Stimulated activated CD4-positive, alpha-beta T cell treated with anti-CD3 and anti-CD28 coated beads, Interleukin-15, amount 100 ng/mL, for 24 hours (primary cell): ENCODE measurements around the gene CFAP77.

Experiments
- DNase-seq: peaks from one replicate; pipeline ENCODE4 v3.0.0-alpha.2; 2020

Gene CFAP77

DNA sequence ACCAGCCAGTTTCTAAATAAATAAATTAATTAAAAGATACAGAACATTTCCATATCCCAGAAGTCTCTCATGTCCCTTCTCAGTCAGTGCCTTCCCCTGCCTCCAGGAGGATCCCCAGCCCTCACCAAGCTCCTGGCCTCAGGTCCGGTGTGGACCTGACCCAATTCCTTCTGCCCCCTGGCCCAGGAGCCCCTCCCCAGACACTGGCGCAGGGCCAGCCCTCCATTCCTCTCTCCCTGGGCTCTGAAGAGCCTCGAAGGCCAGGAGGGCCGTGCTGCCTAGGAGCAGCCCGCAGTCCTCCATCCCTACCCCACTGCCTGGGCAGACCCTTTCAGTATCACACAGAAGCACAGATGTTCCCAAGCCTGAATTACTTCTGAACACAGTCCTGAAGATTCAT is 110.6 kb downstream of the CFAP77 start:
- no peak for DNase-seq

DNA sequence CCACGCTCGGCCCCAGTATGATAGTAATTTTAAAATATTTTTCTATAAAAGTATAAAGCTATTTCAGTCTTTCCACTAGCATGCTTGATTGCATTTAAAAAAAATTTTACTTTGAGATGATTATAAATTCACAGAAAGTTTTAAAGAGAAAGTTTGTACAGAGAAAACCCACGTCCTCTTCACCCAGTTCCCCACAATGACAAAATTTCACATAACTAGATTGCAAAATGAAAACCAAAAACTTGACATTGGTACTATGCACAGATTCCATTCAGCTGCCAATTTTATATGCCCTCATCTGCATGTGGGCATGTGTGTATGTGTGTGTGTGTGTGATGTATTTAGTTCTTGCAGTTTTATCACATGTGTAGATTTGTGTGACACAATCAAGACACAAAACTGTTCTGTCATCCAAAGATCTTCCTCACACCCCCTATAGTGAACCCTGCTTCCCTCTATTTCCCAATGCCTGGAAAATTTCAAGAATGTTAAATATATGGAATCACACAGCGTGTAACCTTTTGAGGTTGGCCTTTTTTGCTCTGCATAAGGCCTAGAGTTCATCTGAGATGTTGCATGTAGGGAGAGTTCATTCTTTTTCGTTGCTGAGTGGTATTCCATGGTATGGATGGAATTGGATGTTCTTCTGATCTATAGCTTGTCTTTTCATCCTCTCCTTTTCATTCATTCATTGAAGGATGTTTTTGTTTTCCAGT is 115.5 kb downstream of the CFAP77 start:
- no peak for DNase-seq

DNA sequence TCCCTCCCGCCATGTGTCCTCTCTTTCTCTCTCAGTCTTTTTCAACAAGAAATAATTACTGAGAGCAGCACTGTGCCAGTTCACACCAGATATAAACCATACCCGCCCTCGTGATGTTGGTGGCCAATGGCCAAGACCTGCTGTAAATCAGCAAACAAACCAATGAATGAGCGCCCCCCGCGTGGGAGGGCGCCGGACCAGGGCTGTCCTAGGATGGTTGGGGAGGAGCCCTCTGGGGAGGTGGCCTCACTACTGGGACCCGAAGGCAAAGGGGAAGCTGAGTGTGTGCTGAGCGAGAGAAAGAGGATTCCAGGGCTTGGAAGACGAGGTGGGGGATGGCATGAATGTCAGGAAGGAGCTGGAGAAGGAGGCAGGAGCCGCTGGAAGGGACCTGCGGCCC is 121.2 kb downstream of the CFAP77 start:
- DNase-seq, result no peak

DNA sequence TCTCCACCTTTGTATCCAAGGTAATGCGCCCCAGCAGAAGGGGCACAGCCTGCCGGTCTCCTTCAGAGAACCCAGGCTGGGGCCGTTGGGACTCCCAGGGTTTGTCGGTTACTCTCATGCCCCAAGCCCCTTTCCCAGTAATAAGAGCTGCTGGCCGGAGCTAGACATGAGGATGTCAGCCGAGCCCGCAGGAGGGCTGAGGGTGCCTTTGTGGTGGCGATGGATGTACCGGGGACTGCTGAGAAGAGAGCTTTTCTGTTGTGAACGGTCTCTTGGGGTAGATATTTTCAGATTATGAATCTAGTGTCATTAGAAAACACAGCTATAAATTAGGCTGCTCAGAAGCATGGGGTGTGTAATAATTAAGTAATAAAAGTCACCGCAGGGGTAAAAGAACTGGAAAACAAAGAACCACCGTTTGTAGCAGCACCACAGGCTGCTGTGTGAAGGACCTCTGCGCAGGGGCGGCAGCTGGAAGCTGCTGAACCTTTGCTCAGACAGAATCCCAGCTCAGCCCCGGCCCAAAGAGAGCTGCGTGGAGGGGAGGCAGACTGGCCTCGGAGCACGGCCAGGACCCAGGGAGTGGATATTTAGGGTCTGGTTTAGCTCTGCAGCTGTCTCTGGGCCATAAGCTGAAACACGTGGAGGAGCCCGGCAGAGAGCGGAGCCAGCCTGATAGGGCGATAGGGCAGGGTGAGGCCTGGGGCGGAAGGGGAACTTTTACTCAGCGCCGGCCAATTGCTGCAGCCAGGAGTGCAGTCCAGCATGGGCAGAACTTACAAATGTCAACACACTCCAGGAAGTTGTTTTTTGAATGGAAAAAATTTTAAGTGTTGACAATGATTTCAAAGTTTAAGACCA is 121.9 kb downstream of the CFAP77 start:
- no peak for DNase-seq

DNA sequence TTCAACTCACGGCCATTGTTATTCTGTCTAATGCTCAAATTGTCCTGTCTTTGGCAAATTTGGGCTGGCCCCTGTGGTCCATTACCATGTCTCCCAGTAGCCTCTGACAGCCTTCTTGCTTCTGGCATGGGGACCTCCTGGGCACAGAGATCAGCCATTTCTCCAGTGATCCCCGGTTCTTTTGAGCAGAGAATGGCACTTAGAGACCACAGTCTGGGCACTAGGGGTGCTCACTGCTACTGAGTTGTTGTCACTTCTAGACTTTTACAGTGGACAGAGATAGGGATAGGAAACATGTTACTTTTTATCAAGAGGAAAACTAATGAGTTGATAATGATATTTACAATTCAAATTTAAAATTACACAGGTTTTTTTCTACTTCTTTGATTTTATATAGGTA is 124.8 kb downstream of the CFAP77 start:
- no peak for DNase-seq

DNA sequence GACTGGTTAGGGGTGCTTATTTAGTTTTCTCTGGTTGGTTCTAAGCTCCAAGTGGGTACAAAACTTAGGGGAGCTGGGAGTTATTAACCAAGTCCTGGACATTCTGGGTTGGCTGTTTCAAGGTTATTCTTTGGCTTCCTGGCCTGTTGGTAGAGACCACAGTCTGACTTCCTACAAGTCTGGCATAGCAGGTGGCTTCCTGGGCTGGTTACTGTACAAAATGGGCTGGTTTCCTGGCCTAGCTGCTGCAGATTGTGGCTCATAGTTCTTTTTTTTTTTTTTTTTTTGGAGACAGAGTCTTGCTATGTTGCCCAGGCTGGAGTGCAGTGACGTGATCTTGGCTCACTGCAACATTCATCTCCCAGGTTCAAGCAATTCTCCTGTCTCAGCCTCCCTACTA is 126.1 kb downstream of the CFAP77 start:
- DNase-seq, result no peak

DNA sequence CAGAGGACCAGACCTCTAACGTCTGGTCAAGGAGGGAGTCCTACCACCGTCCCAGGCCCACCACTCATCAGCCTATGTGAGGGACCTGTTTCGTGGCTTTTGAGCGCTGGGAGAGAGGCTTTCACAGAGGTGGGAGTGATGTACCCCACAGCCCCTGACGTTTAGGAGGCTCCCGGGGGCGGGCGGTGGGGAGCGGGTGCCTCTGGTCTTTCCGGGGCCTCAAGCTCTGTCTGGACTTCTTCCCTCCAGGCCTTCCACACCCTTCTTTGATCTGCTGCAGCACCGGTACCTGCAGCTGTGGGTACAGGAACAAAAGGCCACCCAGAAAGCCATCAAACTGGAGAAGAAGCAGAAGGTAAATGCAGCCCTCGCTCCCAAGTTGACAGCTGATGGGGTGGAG is 127.3 kb downstream of the CFAP77 start:
- DNase-seq, result no peak

DNA sequence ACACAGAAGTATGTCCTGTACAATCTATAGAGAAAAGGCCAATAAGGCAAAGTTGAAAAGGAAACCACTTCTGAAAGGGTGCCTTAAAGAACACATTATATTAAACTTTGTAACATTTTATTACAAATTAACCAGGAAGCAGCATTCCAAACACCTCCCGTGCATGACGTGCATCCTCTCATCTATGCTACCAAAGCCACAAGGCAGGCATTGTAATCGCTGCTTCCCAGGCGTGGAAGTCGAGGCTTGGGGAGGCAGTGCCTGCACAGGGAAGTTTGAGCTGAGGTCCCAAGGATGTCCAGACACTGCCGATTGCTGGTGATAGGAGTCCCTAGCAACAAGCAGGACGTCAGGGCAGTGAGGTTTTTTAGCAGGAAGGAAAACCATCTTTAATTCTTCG is 128.1 kb downstream of the CFAP77 start:
- no peak for DNase-seq

DNA sequence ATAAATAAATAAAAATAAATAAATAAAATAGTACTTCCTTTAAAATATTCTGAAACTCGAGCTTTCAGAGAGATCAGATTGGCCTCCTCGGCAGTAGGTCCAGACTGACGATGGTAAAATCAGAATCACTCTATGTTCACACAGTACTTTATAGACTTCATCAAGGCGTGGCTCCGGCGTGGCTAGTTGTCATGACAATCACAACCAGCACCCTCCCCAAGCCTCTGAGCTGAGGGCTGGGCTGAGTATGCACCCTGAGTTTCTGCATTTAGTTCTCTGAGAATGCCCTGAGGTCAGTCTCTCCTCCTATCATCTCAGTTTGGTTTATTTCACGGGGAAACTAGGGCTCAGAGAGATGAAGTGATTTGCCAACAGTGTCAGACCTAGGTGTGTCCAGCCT is 129.1 kb downstream of the CFAP77 start:
- no peak for DNase-seq

DNA sequence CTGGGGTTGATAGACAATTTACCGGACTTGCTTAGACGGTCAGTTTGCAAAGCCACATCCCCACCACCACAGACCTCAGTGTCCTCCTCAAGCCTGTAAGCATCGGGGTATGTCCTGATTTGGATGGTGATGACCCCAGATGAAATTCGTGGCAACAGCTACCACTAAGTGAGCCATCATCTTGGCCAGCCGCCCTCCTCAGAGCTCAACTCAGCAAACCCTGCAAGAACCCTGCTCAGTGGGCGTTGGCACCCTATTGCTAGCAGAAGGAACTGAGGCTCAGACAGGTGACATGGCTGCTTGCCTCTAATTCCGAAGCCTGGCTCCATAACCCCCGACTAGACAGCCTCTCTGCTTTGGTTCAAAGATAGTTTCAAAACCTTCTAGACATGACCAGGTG is 131.0 kb downstream of the CFAP77 start:
- no peak for DNase-seq

DNA sequence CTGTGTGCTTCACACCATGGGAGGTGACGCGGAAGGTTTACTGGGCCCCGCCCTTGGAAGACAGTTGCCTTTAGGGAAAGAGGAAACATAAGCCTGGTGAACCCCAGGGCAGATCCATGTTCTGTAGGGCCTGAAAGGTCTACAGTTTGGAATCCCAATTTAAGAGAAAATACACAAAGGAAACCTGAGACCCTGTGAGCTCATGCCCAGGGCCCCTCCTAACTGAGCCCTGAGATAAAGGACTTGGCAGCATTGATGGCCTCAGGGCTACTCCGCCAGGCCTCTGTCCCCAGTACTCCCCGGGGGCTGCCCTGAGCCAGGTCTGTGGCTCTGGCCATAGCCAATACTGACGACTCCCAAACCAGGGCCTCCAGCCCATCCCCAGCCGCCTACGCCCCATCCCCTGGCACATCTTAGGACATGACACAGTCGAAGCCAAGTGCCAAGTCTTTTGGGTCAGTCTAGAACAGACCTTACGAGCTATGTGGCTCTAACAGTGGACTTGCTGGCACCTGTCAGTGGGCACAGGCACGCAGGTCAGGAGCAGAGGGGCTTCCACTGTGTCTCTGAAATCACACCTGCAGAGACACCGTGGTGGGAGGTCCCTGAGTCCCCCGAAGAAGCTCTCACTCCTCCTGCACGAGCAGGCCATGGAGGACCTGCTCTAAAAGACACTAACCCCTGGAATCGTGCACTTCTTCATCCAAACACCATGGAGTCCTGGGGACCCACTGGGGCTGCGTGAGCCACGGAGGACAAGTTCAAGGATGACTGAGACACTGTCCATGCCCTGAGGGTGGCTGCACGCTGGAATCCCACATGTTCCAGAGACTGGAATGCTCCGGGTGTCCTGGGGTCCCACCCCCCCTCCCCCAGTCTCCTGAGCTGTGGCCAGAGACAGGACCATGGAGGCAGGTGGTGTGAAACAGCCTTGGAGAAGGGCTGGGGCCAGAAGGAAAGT is 132.1 kb downstream of the CFAP77 start:
- DNase-seq, result no peak

DNA sequence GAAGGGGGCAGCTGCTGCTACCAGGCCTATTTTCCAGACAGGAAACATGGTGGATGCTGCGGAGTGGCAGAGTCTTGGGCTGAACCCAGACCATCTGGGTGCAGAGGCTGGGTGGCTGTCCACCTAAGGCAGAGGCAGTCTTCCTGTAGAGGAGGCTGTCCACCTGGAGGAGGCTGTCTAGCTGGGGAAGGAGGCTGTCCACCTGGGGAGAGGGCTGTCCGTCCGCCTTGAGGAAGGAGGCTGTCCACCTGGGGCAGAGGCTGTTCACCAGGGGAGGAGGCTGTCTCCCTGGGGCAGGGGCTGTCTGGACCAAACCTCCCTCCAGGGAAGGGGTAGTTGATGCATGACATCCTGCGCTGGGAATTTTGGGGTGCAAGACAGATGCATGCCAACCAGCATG is 133.2 kb downstream of the CFAP77 start:
- no peak for DNase-seq

DNA sequence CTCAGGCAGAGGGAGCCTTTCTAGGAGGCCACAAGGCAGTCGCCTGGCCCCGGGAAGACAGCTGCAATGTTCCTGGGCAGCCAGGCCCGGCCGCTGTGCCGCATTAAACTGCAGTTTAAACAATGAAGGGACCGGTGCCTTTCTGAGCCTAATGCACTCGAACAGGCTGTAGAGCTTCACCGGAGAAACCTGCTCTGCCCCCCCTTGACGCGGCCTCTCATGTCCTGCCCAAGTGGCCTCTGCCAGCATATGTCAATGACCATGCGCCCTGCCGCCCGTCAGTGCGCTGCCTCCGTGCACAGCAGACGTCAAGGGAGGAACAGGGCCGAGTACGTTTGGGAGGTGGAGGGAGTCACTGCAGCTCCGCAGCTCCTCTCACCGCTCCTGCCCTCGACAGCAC is 133.9 kb downstream of the CFAP77 start:
- no peak for DNase-seq

DNA sequence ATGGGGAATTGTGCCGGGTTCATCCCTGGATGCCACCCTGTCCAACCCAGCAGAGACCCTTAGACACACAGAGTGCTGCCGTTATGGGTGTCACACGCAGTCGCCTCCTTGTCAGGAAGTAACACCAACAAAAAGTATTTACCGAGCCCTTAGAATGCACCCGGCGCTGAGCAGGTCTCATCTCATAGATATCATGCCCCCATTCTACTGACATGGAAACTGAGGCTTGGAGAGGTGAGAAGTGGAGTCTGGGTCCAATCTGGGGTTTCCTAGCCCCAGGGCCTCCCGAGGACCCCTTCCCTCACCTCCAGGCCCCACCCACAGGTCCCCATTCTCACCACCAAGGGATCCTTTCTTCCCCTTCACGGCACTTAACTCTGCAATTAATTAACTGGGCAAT is 135.6 kb downstream of the CFAP77 start:
- no peak for DNase-seq

DNA sequence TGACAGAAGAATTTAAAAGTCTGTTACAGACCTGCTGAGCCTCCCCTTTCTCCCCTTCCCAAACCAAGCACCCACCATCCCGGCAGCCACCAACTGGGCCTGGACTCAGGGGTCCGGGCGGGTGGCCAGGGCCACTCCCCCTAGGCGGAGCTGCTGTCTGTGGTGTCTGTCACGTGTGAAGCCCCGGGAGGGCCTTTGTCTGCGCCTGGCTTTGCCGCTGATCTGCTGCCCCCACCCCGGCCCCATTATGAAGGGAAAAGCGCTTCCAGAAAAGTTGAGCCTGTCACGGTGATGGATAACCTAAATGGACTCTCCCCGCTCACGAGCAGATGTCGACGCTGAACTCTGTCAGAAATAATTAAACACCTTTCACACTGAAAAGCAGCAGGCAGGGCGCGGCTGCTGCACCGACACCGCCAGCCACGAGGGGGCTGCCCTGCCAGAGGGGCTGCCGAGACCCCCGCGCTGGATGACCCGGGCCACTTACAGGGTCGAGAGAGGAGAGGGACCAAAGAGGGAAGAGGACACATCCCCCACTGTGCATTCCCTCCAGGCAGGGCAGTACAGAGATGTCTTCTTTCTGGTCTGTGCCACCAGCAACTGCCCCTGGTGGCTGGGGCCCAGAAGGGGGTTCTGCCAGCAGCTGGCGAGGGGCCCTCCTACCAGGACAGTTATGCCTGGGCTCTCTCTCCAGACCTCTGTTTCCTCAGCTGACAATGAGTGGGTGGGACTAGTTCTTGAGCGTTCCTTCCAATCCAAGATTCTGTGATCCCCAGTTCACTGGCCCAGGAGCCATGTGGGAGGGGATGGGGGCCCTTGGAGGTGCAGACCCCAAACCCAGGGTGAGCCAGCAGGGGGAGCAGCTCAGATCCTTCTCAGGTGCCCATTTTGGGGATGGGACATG is 136.4 kb downstream of the CFAP77 start:
- peak; percentile 5 for DNase-seq

DNA sequence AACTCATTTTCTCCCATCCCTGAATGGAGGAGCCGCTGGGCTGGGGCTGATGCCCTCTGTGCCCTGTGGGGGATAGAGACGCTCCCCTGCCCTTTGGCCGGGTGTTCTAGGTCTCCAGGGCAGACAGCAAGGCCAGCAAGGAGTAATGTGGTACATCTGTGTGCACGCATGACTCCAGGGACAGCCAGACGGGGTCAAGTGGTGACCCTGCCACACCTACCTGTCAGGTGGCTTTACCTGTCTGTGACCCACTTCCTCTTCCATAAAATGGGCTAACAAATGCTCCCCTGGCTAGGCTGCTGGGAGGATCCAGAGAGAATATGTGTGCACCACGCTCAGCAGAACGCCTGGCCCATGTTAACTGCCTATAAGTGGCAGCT is 137.0 kb downstream of the CFAP77 start:
- no peak for DNase-seq

DNA sequence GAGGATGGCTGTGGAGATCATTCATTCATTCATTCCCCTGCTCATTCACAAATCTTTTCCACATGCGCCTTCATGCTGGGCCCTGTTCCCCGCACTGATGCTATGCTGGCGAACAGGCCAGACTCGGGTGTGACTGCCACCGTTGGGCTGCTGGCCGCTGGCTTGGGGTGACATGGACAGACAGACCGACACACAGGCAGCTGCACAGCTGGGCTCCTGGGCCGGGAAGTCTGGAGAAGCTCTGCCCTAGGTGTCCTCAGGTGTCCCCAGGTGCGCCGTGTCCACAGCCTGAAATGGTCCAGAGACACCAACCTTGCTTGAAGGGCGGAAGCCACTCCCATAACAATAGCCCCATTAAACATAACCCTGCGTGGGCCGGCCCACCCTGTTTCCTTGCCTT is 137.4 kb downstream of the CFAP77 start:
- no peak for DNase-seq

DNA sequence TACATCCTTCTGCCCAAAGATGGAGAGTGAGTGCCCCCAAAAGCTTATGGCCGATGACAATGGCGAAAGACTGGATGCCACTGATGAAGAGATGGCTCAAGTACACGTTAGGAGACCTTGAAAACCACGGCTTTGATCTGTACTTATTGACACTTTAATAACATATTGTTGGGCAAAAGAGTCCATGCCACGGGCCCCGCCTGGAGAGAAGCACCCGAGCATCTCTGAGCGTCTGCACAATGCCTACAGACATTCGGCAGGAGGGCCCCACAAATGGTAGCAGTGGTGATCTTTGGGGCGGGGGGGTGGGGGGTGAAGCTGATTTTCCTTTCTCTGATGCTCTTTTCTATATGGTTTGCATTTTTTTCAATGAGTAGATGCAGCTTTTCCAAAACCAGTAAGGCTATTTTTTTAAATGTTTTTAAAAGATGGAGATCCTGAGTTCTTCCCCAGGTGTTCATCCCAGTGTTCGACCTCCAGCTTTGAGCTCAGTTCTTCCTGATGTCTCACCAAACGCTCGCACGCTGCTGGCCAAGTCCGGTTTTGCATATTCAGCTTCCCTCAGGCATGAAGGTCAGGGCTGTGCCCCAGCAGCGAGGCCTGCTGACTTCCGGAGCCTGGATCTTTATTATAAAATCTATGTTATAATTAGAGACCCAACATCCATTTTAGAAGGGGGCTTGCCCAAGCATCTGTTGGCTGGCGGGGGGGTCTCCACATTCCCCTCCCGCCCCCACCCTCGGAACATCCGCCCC is 138.1 kb downstream of the CFAP77 start:
- DNase-seq, result no peak

DNA sequence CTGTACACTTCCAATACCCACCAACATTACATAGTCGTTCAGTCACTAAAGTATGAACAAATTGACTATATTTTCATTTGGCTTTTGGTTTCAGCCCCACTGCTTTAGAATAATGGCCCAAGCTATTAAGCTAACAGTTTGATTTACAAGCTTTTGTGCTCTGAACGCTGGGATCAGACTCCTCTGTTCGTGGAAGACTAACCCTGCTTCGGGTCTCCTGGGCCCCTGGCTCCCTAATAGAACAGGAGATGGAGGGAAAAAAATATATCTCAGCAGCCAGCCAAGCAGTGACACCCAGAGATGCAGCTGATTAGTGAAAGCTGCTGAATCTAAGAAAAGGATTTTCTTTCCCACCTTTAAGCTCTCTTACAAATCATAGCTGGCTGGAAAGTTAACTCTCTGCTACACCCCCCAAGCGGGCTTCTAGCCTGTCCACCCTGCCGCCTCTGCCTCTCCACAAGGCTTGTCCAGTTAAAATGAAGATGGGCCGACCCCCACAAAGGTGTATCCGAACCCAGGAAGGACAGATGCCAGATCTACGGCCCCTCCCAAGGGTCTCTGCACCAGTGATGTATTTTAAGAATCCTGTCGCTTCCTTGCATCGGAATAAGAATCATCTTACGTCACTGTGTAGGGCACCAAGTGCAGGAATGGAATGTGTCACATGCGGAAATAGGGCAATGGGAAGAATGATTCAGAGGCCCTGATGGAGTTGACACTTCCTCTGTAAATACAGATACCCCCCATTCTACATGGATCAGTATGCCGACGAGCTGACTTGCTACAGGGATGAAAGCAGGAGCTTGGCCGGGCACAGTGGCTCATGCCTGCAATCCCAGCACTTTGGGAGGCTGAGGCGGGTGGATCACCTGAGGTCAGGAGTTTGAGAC is 139.0 kb downstream of the CFAP77 start:
- no peak for DNase-seq

DNA sequence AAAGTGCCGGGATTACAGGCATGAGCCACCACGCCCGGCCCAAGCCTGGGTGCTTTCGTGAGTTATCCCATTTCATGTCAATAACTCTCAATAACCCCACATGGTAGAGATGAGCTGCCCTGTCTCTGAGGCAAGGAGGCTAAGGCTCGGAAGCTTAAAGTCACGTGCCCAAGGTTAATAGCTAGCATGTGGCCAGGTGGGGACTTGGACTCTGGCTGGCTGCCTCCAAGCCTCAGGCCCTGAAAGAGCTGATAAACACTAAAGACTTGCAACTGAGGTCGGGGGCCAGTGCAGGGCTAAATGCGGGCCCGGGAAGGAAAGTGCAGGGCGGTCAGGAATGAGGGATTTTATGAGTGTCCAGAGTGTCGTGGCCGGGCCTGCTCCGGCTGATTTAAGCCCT is 141.5 kb downstream of the CFAP77 start:
- DNase-seq, result no peak
